GM18502 (cell line): ENCODE data around the gene CALCOCO2.
"Not testable (repeated sequence)": the region's sequence is repeated elsewhere in the genome, so short reads cannot be mapped to it uniquely, and the experiment has no call there.

Source experiments
- ATAC-seq: cut with Tn5 transposase; IDR thresholded peaks from one replicate; pipeline ENCODE4 v1.9.1; 2021; ENCODE audit warnings: mild to moderate bottlenecking; ENCODE audit not compliant: unreplicated experiment, poor library complexity

The CALCOCO2 gene

DNA sequence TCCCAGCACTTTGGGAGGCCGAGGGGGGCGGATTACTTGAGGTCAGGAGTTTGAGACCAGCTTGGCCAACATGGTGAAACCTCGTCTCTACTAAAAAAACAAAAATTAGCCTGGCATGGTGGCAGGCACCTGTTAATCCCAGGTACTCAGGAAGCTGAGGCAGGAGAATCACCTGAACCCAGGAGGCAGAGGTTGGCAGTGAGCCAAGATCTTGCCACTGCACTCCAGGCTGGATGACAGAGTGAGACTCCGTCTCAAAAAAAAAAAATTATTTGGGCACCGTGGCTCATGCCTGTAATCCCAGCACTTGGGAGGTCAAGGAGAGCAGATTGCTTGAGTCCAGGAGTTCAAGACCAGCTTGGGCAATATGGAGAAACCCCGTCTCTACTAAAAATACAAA, 9.9 kb upstream of the CALCOCO2 start:
- ATAC-seq, result not testable (repeated sequence)

GRCh38 chr17:48825446-48826381, 5.1 kb upstream of the CALCOCO2 start:
- ATAC-seq, result no peak

- ATAC-seq, result no peak
Measured at GRCh38 chr17:48831549-48831883, 681 bp downstream of the CALCOCO2 start.

DNA sequence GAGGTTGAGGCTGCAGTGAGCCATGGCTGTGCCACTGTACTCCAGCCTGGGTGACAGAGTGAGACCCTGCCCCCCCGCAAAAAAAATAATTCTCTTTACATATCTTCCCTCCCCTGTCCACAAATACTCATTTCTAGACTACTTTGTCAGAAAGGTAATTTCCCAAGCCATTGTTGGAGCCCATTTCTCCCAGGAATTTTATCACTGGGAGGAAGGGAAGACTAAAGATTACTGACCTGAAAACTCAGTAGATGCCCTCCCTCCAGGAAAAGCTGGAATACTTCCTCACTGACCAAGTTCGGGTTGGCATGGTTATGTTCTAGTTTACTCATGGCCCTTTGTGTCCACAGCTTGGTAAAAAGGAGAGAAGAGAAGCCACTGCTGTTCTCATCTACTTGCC, 4.1 kb downstream of the CALCOCO2 start:
- ATAC-seq, result no peak

DNA sequence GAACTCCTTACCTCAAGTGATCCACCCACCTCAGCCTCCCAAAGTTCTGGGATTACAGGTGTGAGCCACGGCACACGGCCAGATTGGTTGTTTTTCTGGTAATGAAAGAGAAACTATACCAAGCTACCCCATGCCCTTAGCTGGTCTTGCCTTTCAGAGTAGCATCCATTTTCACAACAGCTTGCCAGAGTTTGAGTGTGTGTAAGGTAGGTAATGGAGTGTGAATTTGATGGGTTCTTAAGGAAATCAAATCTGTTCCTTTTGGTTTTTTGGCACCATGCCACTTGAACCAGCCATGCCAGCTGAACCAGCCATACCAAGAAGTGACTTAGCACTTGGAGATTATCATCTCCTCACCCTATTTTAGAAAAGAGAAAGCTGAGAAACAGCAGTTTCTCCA, 5.1 kb downstream of the CALCOCO2 start:
- ATAC-seq, result no peak

DNA sequence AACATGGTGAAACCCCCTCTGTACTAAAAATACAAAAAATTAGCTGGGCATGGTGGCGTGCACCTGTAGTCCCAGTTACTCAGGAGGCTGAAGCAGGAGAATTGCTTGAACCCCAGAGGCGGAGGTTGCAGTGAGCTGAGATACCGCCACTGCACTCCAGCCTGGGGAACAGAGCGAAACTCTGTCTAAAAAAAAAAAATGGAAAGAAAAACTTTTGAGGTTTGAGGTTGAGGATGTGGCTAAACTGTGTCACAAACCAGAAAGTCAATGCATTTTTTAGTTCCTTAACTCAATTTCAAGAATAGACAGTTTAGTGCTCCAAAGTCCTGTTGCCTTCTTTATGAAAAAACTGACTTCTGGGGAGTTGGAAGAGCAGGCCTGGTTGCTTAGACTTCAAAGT, 6.6 kb downstream of the CALCOCO2 start:
- not testable (repeated sequence) for ATAC-seq

DNA sequence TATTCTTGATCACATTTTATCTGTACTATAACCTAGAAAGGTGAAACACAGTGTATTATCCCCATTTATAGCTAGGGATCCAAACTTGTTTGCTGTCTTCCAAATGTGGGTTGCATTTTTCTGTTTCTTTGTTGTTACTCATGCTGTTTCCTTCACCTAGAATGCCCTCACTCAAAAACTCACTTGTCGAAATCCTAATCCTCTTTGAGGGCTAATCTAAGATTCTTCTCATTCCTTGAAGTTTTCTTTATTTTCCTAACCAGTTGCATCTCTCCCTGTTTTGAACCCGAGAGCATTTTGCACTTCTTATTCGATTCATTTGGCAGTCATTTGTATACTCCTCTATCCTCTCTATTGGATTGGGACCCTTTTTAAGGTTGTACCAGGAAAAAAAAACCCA, 9.6 kb downstream of the CALCOCO2 start:
- no peak for ATAC-seq

DNA sequence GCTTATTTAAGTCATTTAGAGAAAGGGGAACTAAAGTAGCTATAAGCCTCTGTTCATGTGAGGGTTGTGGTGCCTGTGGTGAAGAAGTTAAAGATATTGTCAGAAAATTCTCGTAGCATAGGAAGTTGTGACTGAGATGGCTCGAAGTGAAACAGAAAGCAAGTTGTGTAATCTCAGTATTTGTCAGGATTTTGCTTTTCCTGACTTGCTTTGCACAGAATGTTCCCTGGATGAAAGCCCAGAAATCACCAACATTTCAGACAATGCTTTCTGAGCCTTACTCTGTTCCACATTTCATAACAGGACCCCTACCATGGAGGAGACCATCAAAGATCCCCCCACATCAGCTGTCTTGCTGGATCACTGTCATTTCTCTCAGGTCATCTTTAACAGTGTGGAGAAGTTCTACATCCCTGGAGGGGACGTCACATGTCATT, 10.6 kb downstream of the CALCOCO2 start:
- peak; percentile 71 for ATAC-seq

- ATAC-seq, result no peak
Measured at GRCh38 chr17:48842746-48843145, 11.9 kb downstream of the CALCOCO2 start.

- ATAC-seq, result no peak
Measured at GRCh38 chr17:48843187-48843900, 12.5 kb downstream of the CALCOCO2 start.

GRCh38 chr17:48850792-48851323, 20.0 kb downstream of the CALCOCO2 start:
- no peak for ATAC-seq

DNA sequence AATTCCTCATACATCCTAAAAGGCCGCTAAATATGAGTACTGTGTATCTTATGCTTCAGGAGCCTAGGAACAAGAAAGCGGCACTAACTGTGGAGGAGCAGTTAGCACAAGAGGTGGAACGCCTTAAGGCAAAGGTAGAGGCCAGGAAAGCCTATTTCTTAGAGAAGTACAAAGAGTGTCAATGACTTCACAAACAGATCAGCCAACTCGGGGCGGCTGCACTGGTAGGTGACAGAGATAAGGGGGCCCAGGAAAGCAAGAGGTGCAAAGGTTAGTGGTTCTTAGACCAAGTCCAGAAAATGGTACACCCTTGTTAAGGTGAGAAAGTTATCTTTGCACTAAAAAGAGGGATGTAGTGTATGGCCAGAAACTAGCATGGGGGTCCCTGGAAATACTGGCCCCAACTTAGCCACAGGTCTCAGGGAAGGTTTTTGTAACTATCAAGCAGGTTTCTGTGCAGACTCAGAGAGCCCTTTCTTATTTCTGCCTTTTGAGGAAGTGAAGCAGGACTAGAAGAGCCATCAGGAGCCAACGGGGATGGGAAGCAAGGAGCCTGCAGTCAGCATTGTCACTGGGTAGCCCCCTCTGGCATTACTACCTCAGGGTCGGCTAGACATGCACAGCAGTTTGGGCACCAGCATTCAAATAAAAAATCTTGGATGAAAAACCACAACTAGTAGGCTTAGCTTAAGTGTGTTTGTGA, 24.1 kb downstream of the CALCOCO2 start:
- ATAC-seq, result no peak

DNA sequence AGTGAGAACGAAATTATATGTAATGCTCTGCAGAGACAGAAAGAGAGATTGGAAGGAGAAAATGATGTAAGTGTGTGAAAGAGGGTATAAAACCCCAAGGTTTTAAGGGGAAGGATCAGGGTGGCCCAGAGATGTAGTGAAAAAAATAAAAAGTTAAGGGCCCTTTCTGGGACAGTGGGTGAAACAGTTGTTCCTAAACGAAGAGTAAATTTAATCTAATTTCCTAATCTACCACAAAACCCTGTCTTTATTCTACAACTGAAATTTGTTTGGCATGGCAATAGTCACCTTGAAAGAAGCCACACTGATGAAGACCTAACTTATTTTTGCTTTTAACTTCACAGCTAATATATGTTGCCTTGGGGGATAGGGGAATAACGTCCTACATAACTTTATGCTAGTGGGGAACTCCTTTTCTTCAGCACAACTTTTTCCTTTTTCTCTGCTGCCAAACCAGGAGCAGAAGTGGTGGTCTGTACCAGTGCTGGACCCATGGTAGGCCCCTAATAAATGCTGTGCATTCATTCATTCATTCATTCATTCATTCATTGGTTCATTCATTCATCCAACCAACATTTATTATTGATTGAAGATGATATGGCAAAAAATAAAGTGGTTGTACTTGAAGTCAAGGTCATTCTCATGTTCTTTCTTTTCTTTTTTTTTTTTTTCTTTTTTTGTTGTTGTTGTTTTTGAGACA, 25.4 kb downstream of the CALCOCO2 start:
- ATAC-seq, result no peak

GRCh38 chr17:48860034-48860433, 29.2 kb downstream of the CALCOCO2 start:
- ATAC-seq, result no peak

GRCh38 chr17:48860456-48860855, 29.6 kb downstream of the CALCOCO2 start:
- ATAC-seq, result no peak

GRCh38 chr17:48868916-48869500, 38.2 kb downstream of the CALCOCO2 start:
- no peak for ATAC-seq

- no peak for ATAC-seq
Measured at GRCh38 chr17:48869821-48870318, 39.0 kb downstream of the CALCOCO2 start.

DNA sequence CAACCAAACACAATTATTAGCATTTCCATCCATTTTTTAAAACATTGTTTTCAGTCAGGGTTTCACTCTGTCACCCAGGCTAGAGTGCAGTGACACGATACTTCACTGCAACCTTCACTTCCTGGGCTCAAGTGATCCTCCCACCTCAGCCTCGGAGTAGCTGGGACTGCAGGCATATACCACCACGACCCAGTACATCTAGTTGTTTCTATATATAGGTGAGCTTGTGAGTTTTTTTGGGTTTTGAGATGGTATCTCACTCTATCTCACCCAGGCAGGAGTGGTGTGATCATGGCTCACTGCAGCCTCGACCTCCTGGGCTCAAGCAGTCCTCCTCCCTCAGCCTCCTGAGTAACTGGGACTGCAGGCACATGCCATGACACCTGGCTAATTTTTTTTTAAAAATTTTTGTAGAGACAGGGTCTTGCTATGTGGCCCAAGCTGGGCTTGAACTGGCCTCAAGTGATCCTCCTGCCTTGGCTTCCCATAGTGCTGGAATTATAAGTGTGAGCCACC, 40.3 kb downstream of the CALCOCO2 start:
- no peak for ATAC-seq
